HK-2 (cell line): ENCODE data around the gene NTRK3.

Source experiments
- DNase-seq: peaks from one replicate; pipeline ENCODE4 v3.0.0-alpha.2; 2018; ENCODE audit not compliant: unreplicated experiment

The NTRK3 gene

GRCh38 chr15:88231909-88232644, 24.5 kb downstream of the NTRK3 start:
- no peak for DNase-seq

- DNase-seq, result no peak
Measured at GRCh38 chr15:88230823-88231222, 25.7 kb downstream of the NTRK3 start.

DNA sequence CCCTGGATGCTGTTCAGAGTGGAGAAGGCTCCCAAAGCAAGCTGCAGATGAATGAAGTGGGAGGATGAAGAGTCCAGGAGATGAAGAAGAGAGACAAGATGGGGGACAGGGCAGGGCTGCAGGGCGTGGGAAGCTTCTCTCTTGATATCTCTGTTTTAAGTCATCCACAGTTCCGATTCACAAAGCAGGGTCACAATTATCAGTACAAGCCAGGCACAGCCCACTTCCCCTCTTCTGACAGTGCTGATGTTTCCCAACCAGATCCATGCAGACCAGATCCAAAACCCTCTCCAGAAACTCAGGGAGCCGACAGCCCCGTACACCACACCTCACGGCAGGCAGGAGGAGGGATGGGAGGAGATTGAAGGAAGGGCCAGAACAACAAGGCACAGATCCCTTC, 31.1 kb downstream of the NTRK3 start:
- DNase-seq, result no peak

GRCh38 chr15:88223084-88223483, 33.5 kb downstream of the NTRK3 start:
- no peak for DNase-seq

GRCh38 chr15:88221836-88222235, 34.7 kb downstream of the NTRK3 start:
- DNase-seq, result no peak

DNA sequence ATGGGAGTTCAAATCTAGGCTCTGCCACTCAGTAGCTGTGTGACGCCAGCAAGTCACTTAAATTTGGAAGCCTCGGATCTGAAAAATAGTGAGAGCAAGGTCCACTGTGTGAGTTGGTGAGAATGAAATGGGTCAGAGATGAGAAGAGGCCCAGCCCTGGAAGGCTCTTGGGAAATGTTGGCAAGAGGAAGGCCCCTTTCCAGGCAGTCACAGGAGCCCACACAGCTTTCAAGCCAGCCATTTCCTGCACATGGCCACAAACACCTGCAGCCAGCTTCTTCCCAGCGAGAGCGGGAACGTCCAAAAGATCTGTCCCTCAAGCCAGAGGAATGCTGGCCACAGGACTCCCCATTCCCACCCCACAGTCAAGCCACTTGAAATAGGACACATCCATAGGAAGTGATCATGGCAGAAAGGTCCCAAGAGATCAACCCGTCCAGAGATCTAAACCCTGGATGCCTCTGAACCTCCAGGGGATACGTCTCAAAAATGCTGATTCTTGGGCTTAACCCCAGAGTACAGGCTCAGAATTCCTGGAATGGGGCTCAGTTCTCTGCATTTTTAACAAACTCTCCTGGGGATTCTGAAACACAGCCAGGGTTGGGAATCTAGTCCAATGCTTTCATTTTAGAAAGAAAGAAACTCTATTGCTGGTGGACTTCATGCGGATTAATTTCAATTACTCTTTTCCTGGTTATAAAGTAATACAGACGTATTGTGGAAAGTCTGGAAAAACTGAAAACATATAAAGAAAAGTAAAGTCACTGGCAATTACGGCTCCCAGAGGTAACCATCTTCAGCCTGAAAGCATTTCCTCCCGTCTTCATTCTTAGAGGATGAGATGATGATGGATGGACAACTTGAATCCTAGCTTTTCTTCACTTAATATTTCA, 35.9 kb downstream of the NTRK3 start:
- no peak for DNase-seq

DNA sequence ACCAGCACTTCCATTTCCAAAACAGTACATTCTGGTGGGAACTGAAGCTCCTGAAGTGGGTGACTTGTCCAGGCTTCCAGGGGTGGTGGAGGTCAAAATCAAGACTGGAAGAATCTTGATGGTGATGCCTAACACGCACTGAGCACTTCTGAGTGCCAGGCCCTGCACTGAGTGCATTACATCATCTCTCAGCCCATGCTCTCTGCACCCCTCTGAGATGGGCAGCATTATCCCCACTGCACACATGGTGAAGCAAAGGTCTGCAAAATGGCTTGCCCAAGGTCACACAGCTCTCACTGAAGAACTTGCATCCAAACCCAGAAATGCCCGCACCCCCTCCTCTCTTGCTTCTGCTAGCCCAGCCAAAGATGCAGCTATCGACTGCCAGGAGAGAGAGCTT, 36.9 kb downstream of the NTRK3 start:
- DNase-seq, result no peak

DNA sequence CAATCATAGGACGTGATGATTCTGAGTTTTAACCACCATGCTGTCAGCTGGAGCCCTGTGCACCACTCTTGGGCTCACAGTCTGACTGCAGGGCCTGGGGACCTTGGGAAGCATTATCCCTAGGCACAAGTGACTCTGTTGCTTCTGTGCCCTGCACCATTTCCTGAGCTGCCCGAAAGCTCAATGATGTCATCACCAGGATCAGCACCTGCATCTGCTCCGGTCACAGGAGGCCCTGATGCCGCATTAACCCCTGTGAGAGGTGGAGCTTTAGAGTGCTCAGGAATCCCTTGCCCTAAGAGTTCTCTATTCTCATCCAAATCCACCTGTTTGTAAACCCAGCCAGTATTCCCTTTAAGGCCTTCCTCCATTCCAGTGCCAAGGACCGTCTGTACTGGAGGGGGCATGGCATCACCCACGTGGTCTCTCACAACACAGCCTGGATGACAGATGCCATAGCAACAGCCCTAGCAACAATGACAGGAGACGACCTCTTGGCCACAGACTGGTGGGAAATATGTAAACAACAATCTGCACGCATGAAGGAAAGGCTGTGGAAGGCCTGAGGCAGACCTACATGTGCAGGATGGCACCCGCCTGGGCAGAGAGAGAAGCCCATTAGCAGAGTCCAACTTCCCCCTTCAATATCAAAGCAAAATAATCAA, 37.9 kb downstream of the NTRK3 start:
- no peak for DNase-seq

DNA sequence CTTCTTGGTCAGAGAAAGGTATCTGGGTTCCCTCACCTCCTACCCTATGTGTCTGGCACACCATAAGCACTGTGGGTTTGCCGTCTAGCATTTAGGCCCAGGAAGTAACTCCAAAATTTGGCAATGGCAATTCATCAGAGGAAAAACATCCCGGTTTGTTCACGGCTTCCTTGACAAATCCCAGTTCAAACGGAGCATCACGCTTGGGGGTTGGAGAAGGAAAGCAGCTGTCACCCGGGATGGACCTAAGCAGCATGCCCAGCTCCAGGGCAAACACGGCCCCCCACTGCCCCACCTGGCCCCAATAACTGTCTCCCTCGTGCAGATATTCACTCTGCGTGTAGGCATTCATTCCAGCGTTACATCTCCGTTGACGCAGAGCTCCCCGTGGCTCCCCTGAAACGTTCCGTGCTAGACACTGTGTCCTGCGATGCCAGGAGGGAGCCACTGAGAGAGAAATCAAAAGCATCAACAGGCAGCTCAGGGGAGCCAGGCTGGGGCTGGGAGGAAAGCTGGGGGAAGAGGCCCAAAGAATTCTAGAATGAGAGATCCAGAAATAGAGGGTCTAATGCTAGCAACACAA, 41.4 kb downstream of the NTRK3 start:
- no peak for DNase-seq

GRCh38 chr15:88209111-88209510, 47.4 kb downstream of the NTRK3 start:
- DNase-seq, result no peak

- no peak for DNase-seq
Measured at GRCh38 chr15:88208396-88208795, 48.1 kb downstream of the NTRK3 start.

- DNase-seq, result no peak
Measured at GRCh38 chr15:88207565-88207964, 49.0 kb downstream of the NTRK3 start.

DNA sequence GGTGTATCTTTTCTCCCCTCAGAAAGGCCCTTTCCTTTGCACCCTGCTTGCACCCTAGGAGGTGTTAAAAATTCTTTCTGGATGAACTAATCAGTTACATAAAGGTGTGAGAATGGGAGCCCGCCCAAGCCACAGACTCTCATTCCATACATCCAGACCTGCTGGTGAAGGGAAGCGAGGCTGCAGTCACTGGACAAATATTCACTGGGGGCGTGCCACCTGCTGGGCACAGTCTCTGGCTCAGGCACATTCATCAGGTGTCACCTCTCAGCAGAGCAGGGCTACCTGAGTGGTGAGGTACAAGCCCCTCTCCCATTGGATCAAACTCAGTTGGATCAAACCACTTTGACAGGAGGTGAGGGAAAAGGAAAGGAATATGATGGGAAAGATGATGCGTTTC, 52.0 kb downstream of the NTRK3 start:
- DNase-seq, result no peak

DNA sequence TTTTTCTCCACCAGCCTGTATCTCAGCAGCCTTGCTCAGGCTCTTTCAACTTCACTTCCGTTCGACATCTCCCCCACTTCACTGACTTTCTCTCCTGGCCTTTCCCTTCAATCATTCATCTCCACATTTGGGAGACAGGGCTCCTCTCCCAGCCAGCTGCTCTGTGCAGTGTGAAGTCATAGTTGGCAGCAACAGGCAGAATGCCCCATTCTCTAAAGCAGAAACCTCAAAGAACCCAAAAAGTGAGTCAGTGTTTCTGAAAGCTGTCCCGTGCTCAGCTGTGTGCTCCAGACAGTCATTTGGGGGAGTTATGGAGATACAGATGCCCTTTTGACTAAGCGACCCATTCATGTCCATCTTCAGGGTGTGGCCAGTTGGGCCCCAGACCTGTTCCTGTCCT, 54.3 kb downstream of the NTRK3 start:
- DNase-seq, result no peak

- DNase-seq, result no peak
Measured at GRCh38 chr15:88201207-88201606, 55.3 kb downstream of the NTRK3 start.

- no peak for DNase-seq
Measured at GRCh38 chr15:88196961-88197360, 59.6 kb downstream of the NTRK3 start.

- DNase-seq, result no peak
Measured at GRCh38 chr15:88194162-88194561, 62.4 kb downstream of the NTRK3 start.

DNA sequence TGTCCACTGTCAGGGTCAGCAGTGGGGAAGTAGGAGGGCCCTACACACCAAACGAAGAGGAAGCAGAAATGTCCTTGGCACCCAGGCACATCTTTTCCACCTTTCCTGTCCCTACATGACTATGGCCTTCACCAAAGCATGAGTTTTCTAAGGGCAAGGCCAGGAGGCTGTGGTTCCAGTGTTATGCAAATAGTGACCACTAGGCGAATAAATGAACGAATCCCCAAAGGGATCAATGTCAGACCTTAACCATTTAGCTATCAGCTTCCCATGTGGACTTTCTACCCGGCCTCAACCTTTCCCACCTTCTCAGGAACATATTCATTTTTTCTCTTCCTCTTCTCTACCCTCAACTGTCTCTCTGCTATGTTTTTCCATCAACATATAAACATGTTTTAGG, 63.1 kb downstream of the NTRK3 start:
- DNase-seq, result no peak

GRCh38 chr15:88191812-88192165, 64.8 kb downstream of the NTRK3 start:
- DNase-seq, result no peak

DNA sequence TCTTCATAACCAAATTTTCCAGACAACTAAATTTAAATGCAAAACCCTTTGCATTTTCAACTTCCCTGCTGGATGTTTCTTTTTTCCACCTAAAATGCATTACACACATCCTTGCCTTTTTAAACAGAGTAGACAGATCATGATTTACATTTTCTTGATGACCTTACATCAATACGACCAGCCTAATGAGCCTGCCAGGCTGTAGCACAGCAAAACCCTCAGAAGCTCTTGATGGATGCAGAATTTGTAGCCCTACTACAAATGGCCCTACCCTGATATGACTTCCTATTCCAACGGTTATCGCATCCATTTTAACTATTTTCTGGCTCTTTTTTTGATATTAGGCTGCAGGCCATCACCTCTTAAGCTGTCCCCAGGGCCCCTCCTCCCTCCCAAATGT, 66.3 kb downstream of the NTRK3 start:
- no peak for DNase-seq

GRCh38 chr15:88188300-88188699, 68.2 kb downstream of the NTRK3 start:
- DNase-seq, result no peak

- DNase-seq, result peak; percentile 22
Measured at GRCh38 chr15:88187195-88187594, 69.3 kb downstream of the NTRK3 start.
